Hepatocyte (in vitro differentiated cells): ENCODE results near the gene ZBTB7A.

ENCODE experiments used
- CTCF ChIP-seq: fragments of 200-600 bp; sonication (generic); IDR thresholded peaks from 2 replicates; pipeline ENCODE4 v1.5.1; 2016; ENCODE audit warnings: antibody characterized with exemption, mild to moderate bottlenecking; ENCODE audit not compliant: poor library complexity
- EZH2 ChIP-seq: fragments of 200-600 bp; sonication (generic); IDR thresholded peaks from 2 replicates; pipeline ENCODE4 v1.6.1; 2016; ENCODE audit warnings: antibody characterized with exemption, mild to moderate bottlenecking, borderline replicate concordance
- EZH2phosphoT487 ChIP-seq: fragments of 200-600 bp; sonication (generic); IDR thresholded peaks from one replicate; pipeline ENCODE4 v1.6.1; 2018; ENCODE audit warnings: antibody characterized with exemption, mild to moderate bottlenecking, low read depth, moderate library complexity; ENCODE audit not compliant: unreplicated experiment, severe bottlenecking

DNA sequence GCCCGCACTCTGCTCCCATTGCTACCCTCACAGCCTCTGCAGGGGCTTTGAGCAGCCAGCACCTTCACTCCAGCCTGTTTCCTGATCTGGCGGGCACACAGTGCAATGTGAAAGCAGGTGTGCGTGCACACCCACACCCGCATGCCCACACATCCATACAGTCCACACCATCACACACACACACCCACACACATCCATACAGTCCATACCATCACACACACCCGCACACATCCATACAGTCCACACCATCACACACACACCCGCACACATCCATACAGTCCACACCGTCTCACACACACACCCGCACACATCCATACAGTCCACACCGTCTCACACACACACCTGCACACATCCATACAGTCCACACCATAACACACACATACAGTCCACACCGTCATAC is 31.1 kb downstream of the ZBTB7A start:
- TF ChIP-seq CTCF = no peak
- no peak for TF ChIP-seq EZH2
- TF ChIP-seq EZH2phosphoT487 = no peak
